Gastrocnemius medialis (tissue), 4 donors: Measurements from ENCODE around the gene MYOM3. TPM values are rescaled to one million over a fixed set of nuclear protein-coding genes. Genes with fewer than 3 reads are reported as not detected.

Source experiments
- ATAC-seq, 2 donors: fragments of 150-250 bp; one replicate each; pipeline ENCODE4 v1.9.1; 2016
- DNase-seq, 2 donors: peaks; one replicate each; pipeline ENCODE4 v3.0.0-alpha.2; 2019
- H3K27ac ChIP-seq, 4 donors: fragments of 200-600 bp; sonication (generic); 1 replicate in 1 of 4; 2 replicates in 3 of 4; pipeline ENCODE4 v1.5.1; 2016 to 2018; ENCODE audit warnings: mild to moderate bottlenecking in 2 of 4, moderate library complexity in 1 of 4
- H3K27me3 ChIP-seq, 3 donors: fragments of 200-600 bp; sonication (generic) in 2 of 3; 1 replicate in 1 of 3; 2 replicates in 2 of 3; pipeline versions ENCODE4 v1.5.1 to v1.6.0; 2016 to 2019; ENCODE audit warnings: mild to moderate bottlenecking in 1 of 3, moderate library complexity in 1 of 3
- H3K36me3 ChIP-seq, 2 donors: fragments of 200-600 bp; sonication (generic) in 1 of 2; one replicate each; pipeline ENCODE4 v1.5.1; 2017 to 2018
- H3K4me1 ChIP-seq, 2 donors: fragments of 200-600 bp; sonication (generic) in 1 of 2; one replicate each; pipeline ENCODE4 v1.5.1; 2016 to 2017; ENCODE audit warnings: mild to moderate bottlenecking in 2 of 2
- H3K4me3 ChIP-seq, 4 donors: fragments of 200-600 bp; sonication (generic) in 3 of 4; 1 replicate in 1 of 4; 2 replicates in 3 of 4; pipeline ENCODE4 v1.5.1; 2016 to 2019; ENCODE audit warnings: mild to moderate bottlenecking in 2 of 4
- H3K9me3 ChIP-seq, 3 donors: fragments of 200-600 bp; sonication (generic) in 2 of 3; 1 replicate in 1 of 3; 2 replicates in 2 of 3; pipeline ENCODE4 v1.5.1; 2016 to 2019
- POLR2A ChIP-seq, 2 donors: fragments of 450-650 bp; IDR thresholded peaks; one replicate each; pipeline ENCODE4 v1.6.1; 2017; ENCODE audit warnings: antibody characterized with exemption in 2 of 2, mild to moderate bottlenecking in 2 of 2, moderate library complexity in 2 of 2
- in situ Hi-C, 4 donors: fragments of 200-750 bp; cut with MboI; loops; one replicate each; pipeline versions ENCODE4 v1.15.0 to v1.8.0; 2017; ENCODE audit warnings: low sequenced_read_pairs in 4 of 4
- intact Hi-C: fragments of 100-400 bp; cut with DNase I; formaldehyde crosslinking; loops from one replicate; pipeline ENCODE4 v1.15.1; 2023; ENCODE audit warnings: low total_unique reads
- total RNA-seq, 4 donors: library from RNA; depleted of rRNA; stranded (reverse); fragments of >200 nt; gene quantifications; one replicate each; pipeline versions ENCODE4 v1.1.0 to v1.2.3, GENCODE V29; 2016
- TF ChIP-seq, protein P1 (sequence below), 5 experiments: fragments of 450-650 bp in 3 of 5; fragments of 200-600 bp in 2 of 5; sonication (generic) in 2 of 5; IDR thresholded peaks in 4 of 5; conservative IDR thresholded peaks in 1 of 5; 1 replicate in 4 of 5; 2 replicates in 1 of 5; pipeline ENCODE4 v1.5.1; 2016 to 2019; ENCODE audit warnings: antibody characterized with exemption in 5 of 5, mild to moderate bottlenecking in 3 of 5, moderate library complexity in 3 of 5

MYOM3 gene
- total RNA-seq, 4 donors from 2014 or later: 114 to 266 (median 184) TPM

DNA sequence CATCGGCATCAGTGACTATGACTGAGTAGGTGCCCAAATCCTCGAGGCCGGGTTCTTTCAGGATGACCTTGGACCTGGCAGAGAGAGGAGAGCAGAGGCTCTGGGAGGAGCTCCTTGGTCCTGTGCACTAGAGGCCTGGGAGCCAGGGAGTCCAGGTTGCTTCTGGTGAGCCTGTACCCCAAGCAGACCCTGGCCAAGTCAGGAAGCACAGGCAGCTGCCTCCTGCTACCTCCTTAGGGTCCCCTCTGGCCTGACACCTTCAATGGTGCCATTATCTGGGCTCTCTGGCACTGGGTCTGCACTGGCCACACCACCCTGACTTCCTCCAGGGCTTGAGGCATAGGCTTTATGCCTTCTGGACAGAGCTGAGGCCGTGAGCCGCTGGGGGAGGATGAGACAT is 37.7 kb downstream of the MYOM3 start:
- in situ Hi-C loops (loop anchor here in 2 of 4 donors (5.0 to 25.0 kb wide), 3 partner anchors 38 to 313 kb away; partner anchors contain the start of gene MYOM3 (in 1 of the 2)), intact Hi-C loops (no loop called here)
- Histone ChIP-seq H3K27ac (peak overlapping the region; percentile 39 to 83 (median 56)), H3K36me3 (peaks cover 0 to 14% of the 10 kb centered on the region in 2 donors), H3K4me1 (peaks cover 25 to 43% of the 10 kb centered on the region in 2 donors), H3K9me3 (no peaks in the 10 kb centered on the region), H3K27me3 (no peaks in the 10 kb centered on the region), H3K4me3 (no peak overlapping the region)
- ATAC-seq (no peak), DNase-seq (no peak)
- TF ChIP-seq, protein P1, sequence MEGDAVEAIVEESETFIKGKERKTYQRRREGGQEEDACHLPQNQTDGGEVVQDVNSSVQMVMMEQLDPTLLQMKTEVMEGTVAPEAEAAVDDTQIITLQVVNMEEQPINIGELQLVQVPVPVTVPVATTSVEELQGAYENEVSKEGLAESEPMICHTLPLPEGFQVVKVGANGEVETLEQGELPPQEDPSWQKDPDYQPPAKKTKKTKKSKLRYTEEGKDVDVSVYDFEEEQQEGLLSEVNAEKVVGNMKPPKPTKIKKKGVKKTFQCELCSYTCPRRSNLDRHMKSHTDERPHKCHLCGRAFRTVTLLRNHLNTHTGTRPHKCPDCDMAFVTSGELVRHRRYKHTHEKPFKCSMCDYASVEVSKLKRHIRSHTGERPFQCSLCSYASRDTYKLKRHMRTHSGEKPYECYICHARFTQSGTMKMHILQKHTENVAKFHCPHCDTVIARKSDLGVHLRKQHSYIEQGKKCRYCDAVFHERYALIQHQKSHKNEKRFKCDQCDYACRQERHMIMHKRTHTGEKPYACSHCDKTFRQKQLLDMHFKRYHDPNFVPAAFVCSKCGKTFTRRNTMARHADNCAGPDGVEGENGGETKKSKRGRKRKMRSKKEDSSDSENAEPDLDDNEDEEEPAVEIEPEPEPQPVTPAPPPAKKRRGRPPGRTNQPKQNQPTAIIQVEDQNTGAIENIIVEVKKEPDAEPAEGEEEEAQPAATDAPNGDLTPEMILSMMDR (IDR thresholded peaks at IDR 0.05 in 4 of 5, conservative IDR thresholded peaks at IDR 0.05 in 1 of 5): no peak
- no peak for TF ChIP-seq POLR2A (IDR thresholded peaks at IDR 0.05)

DNA sequence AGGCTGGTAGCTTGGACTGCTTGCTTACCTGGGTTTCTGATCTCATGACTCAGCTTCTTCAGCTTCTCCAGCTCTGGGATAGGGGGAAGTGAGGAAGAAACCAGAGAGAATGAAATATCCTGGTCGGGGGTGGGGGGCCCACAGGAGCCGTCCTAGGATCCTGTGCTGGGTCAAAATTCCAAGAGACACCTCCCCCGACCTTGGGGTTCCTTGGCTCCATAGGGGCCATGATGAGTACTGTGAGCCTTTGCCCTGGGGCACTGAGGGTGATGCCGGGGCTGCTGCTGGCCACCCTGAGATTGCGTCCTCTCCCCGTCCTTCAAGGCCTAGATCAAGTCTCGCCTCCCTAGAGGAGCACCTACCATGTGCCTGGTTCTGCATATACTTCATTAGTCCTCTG is 40.0 kb downstream of the MYOM3 start:
- DNase-seq: no peak
- Histone ChIP-seq H3K27ac (peak overlapping the region; percentile 76 to 89 (median 80)), H3K9me3 (no peaks in the 10 kb centered on the region), H3K27me3 (no peaks in the 10 kb centered on the region), H3K4me3 (no peak overlapping the region), H3K36me3 (peaks cover 0 to 14% of the 10 kb centered on the region in 2 donors), H3K4me1 (peaks cover 21 to 41% of the 10 kb centered on the region in 2 donors)
- in situ Hi-C loops: loop anchor here in 2 of 4 donors (5.0 to 25.0 kb wide), 3 partner anchors 40 to 315 kb away; partner anchors contain the start of gene MYOM3 (in 1 of the 2)
- ATAC-seq: no peak
- TF ChIP-seq, protein P1 (IDR thresholded peaks at IDR 0.05 in 4 of 5, conservative IDR thresholded peaks at IDR 0.05 in 1 of 5): no peak
- no peak for TF ChIP-seq POLR2A (IDR thresholded peaks at IDR 0.05)
- intact Hi-C loops: loop anchor here (1.0 kb wide), 1 partner anchor 40 kb away; the partner anchor contains the start of gene MYOM3

DNA sequence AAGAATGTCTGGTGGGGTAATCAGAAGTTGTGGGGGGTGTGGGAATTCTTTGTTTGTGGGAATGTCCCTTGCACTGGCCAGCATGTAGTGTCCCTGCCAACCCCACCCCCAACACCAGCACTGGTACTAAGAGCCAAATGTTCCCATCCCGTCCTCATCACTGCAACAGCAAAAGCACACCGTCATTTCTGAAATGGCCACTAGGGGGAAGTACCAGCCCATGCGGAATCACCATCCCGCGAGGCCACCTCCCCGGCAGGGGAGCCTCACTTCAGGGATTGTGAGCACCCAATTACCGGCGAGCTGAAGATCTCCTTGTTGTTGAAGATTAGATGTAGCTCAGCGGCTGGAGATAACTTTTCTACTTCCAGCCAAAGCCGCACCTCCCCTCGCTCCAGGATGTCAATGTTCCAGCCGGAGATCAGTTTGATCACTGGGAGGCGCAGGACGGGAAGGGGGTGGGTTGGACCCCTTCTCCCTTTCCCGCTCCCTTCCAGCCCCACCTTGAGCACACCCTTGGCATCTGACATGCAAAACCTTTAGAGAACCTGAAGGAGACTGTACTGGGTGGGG is 41.0 kb downstream of the MYOM3 start:
- intact Hi-C loops (loop anchor here (1.0 kb wide), 1 partner anchor 41 kb away; the partner anchor contains the start of gene MYOM3), in situ Hi-C loops (loop anchor here in 2 of 4 donors (5.0 to 25.0 kb wide), 3 partner anchors 41 to 316 kb away; partner anchors contain the start of gene MYOM3 (in 1 of the 2))
- DNase-seq (peak; percentile 74 to 83), ATAC-seq (peak; percentile 76 to 82)
- Histone ChIP-seq H3K4me3 (no peak overlapping the region), H3K9me3 (no peaks in the 10 kb centered on the region), H3K4me1 (peaks cover 28 to 43% of the 10 kb centered on the region in 2 donors), H3K36me3 (peaks cover 0 to 22% of the 10 kb centered on the region in 2 donors), H3K27ac (peak overlapping the region; percentile 76 to 89 (median 80)), H3K27me3 (no peaks in the 10 kb centered on the region)
- TF ChIP-seq POLR2A (IDR thresholded peaks at IDR 0.05): no peak
- TF ChIP-seq, protein P1 (IDR thresholded peaks at IDR 0.05 in 4 of 5, conservative IDR thresholded peaks at IDR 0.05 in 1 of 5): peak; percentile 82 to 95 (median 94)

DNA sequence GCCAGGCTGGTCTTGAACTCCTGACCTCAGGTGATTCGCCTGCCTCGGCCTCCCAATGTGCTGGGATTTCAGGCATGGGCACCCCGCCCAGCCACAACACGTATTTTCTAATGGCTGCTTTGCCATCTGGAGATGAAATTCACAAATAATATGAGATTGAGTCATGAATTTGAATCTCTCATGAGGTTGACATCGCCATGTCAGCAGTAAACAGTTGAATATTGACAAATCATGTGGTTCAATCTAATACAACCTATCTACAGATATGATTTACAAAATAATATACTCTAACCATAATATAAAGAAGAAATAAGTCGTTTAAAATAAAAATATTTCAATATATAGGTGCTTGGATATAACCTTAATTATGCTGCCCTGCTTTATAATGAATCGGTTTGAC is 42.1 kb downstream of the MYOM3 start:
- ATAC-seq (no peak), DNase-seq (no peak)
- intact Hi-C loops: no loop called here
- in situ Hi-C loops: loop anchor here in 3 of 4 donors (5.0 to 25.0 kb wide), 4 partner anchors 42 to 317 kb away; partner anchors contain the start of gene MYOM3 (in 2 of the 3)
- Histone ChIP-seq H3K4me1 (peaks cover 28 to 43% of the 10 kb centered on the region in 2 donors), H3K4me3 (no peak overlapping the region), H3K27me3 (no peaks in the 10 kb centered on the region), H3K36me3 (peaks cover 0 to 33% of the 10 kb centered on the region in 2 donors), H3K27ac (peak overlapping the region in 3 of 4 donors; percentile 30 to 89 (median 83)), H3K9me3 (no peaks in the 10 kb centered on the region)
- TF ChIP-seq POLR2A (IDR thresholded peaks at IDR 0.05): no peak
- TF ChIP-seq, protein P1 (IDR thresholded peaks at IDR 0.05 in 4 of 5, conservative IDR thresholded peaks at IDR 0.05 in 1 of 5): no peak
